Epidermal melanocyte (primary cell): ENCODE results near the gene SYNPO2L.
"Not testable (repeated sequence)": the region's sequence is repeated elsewhere in the genome, so short reads cannot be mapped to it uniquely, and the experiment has no call there.

Source experiments
- DNase-seq: peaks from one replicate; pipeline ENCODE4 v3.0.0; 2011; ENCODE audit warnings: low spot score; ENCODE audit not compliant: insufficient read length

Gene SYNPO2L, protein sequence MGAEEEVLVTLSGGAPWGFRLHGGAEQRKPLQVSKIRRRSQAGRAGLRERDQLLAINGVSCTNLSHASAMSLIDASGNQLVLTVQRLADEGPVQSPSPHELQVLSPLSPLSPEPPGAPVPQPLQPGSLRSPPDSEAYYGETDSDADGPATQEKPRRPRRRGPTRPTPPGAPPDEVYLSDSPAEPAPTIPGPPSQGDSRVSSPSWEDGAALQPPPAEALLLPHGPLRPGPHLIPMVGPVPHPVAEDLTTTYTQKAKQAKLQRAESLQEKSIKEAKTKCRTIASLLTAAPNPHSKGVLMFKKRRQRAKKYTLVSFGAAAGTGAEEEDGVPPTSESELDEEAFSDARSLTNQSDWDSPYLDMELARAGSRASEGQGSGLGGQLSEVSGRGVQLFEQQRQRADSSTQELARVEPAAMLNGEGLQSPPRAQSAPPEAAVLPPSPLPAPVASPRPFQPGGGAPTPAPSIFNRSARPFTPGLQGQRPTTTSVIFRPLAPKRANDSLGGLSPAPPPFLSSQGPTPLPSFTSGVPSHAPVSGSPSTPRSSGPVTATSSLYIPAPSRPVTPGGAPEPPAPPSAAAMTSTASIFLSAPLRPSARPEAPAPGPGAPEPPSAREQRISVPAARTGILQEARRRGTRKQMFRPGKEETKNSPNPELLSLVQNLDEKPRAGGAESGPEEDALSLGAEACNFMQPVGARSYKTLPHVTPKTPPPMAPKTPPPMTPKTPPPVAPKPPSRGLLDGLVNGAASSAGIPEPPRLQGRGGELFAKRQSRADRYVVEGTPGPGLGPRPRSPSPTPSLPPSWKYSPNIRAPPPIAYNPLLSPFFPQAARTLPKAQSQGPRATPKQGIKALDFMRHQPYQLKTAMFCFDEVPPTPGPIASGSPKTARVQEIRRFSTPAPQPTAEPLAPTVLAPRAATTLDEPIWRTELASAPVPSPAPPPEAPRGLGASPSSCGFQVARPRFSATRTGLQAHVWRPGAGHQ

DNA sequence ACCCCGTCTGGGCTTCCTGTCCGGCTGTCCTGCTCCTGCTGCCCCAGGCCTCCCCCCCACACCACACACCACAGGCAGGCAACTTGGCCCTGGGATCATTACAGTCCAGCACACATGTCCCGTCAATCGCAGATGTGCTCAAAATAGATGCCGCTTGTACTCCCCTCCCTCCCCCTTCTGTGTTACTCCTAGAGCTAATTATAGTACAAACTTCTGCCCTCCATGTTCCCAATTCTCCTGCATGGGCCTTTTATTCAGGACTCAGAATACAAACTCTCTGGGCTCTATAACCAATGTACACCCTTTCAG is at the start of gene SYNPO2L:
Gene SYNPO2L, minus strand, starts transcription at position 40 of the 309 bp plus-strand sequence. CDS start 107 bp downstream, outside the sequence.
- DNase-seq, result no peak

DNA sequence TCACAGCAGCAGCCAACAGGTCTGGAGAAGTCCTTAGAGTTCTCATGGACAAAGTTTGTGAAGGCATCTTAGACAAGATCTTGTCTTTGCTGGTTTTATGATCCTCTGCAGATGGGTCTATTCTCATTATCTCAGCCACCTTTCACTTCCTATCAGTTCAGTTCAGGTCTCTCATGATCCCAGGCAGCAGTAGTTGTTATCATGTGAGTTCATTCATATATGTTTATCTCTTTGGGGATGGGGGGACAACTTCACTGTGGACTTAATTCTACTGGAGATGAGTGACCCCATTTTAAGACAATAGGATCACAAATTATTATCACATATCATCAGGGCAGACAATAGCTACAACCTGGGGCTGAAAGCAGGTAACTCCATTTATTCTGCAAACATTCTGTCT is 48.1 kb upstream of the SYNPO2L start:
- DNase-seq, result not testable (repeated sequence)

DNA sequence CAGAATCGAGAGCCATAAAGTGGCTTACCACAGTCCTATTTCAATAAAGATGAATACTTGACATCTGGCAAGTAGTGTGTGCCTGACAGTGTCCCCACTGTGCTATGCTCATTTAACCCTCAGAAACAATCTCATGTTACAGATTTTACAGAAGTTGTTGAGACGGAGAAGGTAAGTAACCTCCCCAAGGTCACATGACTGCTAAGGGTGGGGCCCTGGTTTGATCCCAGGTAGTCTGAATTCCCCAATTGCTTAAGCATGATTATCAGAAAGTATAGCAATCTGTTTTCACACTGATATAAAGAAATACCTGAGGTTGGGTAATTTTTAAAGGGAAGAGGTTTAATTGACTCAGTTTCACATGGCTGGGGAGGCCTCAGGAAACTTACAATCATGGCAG is 43.0 kb upstream of the SYNPO2L start:
- not testable (repeated sequence) for DNase-seq

DNA sequence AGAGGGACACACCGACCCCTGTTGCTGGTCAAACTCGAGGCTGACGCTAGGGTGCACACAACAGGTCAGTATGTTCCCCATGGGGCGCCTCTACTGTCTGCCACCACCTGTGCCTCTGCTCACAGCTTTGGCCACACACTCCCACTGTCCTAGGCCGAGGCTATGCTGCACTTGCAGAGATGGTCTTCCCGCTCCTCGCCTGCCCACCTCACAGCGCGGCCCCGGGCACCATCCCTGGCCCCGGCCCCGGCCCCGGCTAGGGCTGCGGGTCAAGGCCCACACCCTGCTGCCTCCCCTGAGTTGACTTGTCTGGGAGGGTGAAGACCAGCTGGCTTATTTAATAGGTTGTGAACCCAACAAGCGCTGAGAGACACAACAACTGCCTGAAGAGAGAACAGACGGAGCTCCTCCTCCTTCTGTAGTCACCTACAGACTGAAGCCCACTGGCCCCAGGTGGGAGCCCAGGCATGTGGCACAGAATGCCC is 41.9 kb upstream of the SYNPO2L start, which contains the start of gene AGAP5:
Gene AGAP5, minus strand, starts transcription at position 435 of the 485 bp plus-strand sequence. Its CDS starts 354 bp downstream, at position 81.
- DNase-seq, result not testable (repeated sequence)

DNA sequence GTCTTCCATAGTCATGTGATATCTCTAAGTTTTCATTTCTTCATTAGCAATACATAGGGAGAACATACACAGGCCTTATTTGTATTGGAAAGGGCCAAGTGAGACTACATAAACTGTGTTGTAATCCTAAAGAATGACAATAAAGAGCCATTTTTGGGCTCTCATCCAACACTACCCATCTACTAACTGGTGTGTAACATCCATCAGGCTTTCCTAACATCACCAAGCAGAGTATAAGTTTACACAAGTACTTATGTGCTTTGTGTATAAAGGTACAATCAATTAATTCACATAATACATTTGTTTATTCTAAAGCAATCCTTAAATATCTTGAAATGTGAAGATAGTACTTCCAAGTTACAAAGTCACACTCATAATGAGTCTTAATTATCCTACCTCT is 39.5 kb upstream of the SYNPO2L start:
- DNase-seq, result not testable (repeated sequence)

DNA sequence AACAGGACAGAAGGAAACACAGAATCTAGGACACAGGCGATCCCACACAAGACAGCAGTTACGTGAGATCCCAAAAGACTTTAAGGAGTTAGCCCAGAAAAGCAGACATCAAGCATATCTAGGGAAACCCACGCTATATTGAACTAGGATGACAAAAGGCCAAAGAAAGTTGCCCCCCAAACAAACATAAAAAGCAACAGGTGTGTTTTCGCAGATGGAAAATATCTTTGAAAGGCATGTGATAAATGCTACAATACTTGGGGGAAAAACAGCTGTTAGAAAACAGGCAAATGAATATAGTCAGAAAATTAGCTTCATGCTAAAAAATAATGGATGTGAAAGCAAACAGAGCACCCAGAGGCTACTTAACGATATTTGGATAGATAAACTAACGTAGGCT is 34.9 kb upstream of the SYNPO2L start:
- DNase-seq, result not testable (repeated sequence)

DNA sequence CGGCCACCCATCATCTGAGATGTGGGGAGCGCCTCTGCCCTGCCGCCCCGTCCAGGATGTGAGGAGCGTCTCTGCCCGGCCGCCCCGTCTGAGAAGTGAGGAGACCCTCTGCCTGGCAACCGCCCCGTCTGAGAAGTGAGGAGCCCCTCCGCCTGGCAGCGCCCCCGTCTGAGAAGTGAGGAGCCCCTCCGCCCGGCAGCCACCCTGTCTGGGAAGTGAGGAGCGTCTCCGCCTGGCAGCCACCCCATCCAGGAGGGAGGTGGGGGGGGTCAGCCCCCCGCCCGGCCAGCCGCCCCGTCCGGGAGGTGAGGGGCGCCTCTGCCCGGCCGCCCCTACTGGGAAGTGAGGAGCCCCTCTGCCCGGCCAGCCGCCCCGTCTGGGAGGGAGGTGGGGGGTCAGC is 33.8 kb upstream of the SYNPO2L start:
- not testable (repeated sequence) for DNase-seq

DNA sequence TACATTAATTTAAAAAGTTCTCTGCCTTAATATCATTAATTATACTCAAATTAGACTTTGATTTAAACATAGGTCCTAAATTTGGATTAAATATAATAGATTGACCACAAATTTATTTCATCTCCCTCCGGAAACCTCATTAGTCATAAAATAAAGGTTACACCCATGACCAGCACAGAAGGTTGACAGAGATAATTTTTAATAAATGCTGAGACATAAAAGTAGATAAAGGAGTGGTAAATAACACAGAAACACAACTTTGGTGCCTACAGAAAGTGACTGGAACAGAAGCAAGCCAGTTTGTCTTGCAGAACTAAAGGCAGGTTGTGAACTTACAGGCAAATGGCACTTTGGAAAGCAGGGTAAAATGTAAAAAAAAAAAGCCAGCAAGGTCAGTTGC is 31.8 kb upstream of the SYNPO2L start:
- not testable (repeated sequence) for DNase-seq

DNA sequence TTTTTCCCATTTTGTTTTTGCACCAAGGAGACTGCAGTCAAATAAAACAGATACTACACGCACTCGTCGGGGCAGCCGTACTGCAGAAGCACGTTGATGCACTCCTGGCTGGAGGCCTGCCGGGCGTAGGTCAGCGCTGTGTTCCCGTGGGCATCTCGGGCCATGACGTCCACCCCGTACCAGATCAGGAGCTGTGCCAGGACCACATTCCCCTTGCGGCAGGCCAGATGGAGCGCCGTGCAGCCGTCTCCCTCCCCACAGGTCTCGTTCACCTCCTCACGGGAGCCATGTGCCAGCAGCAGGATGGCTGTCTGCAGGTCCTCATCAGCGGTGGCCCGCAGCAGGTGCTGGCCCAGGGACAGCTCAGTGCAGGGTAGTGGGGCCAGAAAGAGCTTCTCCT is 18.7 kb upstream of the SYNPO2L start:
- not testable (repeated sequence) for DNase-seq

DNA sequence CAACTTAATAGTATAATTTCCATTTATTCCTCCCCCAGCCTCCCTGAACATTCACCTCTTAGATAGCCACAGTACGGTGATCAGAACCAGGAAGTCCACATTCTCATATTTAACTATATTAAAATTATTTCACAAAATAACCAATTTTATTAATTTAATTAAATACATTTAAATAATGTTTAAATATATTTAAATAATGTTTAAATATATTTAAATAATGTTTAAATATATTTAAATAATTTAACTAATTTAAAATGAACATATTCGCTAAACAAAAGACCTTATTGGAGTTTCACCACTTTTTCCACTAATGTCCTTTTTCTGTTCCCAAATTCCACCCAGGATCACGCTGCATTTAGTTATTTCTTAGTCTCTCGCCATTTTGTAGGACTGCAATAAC is 12.5 kb upstream of the SYNPO2L start:
- not testable (repeated sequence) for DNase-seq

DNA sequence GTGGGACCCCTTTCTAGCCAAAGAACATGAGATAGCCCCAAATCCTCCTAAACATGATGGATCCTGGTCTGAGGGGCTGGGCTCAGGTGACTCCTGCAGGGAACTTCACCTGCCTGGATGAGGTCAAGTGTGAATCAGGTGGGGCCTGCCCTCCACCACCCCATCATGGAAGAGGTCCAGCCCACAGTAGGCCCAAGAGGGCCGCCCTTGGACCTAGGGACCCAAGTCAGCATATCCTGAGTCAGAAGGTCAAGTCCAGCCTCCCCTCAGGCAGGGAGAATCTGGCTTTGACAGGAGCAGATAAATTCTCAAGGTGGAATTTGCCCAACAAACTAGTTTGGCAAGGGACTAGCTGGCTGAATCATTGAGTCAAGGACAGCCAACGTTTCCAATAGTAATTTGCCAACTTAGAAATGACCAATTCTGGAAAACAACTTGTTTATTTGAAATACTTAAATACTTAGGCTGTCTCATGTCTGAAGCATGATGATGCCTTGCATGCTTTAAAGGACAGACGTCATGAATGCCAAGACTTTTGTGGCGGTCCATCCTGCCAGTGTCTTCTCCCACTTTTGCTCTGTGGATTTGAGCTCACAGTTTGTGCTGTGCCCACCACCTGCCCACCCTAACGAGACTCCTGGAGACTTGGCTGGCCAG is 10.5 kb upstream of the SYNPO2L start:
- not testable (repeated sequence) for DNase-seq

DNA sequence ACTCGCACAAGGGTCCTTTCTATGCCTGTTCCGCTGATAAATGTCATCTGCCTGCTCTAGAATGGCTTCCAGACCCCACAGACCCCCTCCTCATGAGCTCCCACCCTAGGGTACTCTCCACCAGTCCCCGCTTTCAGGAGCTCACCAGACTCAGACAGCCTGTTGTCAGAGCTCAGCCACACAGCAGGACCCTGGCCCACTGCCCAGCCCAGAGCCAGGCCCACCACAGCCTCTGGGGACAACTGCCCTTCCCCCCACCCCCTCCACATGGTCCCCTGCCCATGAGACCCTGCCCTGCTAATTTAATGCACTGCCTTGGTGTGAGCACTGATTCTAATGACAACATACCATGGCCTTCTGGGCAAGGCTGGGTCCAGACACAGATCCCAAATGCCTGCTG is 9.8 kb upstream of the SYNPO2L start:
- not testable (repeated sequence) for DNase-seq

DNA sequence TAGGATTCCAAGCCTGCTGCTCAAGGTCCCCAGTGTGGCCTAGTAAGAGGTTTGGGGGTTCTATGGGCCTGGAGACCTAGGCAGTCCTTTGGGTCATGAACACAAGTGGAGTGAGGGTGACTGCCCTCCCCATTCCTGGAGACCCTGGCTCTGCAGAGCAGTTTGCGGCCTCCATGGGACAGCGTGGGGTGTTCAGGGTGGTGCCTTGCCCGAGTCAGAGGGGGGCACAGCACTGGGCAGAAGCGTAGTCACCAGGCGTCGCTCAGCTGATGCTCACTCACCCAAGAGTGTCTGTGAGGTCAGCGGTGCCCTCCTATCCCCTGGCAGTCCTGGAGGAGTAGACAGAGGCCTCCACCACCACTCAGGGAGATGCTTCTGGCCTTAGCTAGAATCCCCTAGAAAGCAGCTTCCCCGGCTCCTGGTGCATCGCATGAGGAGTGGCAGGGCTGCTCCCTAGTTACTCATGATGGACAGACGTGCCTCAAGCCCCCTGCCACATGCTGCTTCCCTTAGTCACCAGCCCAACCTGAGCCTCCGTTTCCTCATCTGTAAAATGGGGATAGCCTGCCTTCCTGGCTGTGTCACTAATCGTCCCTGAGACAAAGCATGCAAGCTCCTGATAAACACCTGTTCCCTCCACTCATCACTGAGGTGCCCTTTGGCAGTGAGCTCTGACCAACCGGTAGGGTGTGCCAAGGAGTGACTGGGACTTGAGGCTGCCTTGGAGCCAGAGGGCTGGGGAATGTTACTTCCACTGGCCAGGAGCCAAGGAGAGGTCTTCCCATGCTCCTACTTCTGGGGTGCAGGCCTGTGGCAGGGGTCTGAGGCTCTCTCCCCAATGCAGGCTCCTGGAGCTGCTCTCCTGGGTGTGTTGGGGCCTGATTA is 8.6 kb upstream of the SYNPO2L start:
- not testable (repeated sequence) for DNase-seq

DNA sequence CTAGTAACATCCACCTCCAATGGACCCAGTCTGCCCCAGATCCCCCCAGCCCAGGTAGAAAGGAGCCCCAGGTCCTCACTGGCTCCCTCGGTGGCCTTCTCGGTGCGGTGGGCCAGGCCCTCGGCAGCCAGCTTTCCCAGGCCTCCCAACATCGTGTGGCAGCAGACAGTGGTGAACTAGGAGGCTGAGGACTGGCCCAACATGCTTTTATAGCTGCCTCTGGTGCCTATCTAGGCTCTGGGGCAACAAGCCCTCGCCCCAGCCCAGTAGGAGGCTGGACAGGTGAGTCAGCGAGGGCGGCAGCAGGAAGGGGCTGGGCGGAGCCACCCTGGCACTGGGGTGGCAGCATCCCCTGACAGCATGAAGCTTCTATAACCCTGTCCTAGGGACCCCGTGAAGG is 7.8 kb upstream of the SYNPO2L start:
- DNase-seq, result not testable (repeated sequence)

DNA sequence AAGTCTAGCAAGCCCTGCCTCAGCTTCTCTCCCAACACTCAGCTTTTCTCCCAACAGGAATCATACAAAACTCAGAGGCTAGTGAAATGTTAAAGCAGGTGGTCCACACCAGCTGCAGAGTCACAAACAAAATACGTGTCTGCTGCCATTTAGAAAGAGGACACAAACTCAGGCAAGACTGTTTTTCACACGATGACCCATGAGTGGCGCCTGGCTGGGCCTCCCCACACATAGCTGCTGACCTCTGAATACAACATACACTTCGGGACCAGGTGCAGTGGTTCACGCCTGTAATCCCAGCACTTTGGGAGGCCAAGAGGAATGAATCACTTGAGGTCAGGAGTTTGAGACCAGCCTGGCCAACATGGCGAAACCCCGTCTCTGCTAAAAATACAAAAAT is 6.9 kb upstream of the SYNPO2L start:
- not testable (repeated sequence) for DNase-seq

DNA sequence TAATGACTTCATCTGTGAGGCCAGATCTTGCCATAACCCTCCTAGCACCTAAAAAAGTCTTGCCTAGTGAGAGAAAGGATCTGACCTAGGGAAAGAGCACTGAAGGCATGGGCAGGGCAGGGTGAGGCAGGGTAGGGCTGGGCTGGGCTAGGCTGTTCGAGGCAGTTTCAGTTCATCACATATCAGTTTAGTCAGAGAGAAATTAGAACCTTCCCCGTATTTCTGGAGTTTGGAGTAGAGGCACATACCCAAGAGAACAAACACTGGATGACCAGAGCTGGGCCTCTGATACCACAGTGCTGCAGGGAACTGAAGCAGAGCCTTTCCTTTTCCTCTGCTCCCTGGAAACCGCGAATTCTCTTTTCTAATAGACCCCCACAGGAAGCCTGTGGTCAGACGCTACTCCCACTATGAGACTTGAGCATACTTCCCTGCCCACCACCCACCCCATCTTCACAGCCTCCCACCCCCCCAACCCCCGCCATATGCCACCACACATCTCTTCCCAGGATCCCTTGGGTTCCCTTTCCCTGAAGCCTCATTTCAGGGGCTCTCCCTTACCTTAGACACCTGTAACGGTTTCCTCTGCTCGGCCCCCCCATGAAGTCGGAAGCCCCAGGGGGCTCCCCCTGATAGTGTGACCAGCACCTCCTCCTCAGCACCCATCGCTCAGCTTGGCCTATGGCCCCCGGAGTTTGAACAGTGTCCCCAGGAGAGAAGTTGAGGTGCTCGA is 406 bp downstream of the SYNPO2L start:
- no peak for DNase-seq

DNA sequence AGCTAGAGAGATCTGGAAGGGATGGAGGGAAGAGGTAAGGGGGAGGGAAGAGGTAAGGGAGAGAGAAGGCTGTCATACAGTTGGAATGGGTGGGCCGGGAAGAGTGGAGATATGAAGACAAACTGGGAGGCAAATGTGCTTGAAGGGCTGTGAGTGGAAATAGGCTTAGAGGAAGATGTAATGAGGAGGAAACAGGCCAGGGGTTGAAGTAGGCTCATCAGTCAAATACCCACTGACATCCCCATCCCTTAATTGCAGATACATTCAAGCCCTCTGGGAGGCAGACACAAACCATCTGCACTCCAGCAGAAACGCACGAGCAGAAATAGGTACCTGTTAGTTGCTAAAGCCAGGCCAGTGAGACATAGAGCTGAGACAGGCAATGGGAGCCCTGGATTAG is 2.1 kb downstream of the SYNPO2L start:
- no peak for DNase-seq

DNA sequence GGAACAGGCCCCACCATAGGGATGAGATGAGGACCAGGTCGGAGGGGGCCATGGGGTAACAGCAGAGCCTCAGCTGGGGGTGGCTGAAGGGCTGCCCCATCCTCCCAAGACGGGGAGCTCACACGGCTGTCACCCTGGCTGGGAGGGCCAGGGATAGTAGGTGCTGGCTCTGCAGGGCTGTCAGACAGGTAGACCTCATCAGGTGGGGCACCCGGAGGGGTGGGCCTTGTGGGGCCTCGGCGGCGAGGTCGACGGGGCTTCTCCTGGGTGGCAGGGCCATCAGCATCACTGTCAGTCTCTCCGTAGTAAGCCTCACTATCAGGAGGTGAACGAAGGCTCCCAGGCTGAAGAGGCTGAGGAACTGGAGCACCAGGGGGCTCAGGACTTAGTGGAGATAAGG is 2.6 kb downstream of the SYNPO2L start:
- DNase-seq, result no peak

DNA sequence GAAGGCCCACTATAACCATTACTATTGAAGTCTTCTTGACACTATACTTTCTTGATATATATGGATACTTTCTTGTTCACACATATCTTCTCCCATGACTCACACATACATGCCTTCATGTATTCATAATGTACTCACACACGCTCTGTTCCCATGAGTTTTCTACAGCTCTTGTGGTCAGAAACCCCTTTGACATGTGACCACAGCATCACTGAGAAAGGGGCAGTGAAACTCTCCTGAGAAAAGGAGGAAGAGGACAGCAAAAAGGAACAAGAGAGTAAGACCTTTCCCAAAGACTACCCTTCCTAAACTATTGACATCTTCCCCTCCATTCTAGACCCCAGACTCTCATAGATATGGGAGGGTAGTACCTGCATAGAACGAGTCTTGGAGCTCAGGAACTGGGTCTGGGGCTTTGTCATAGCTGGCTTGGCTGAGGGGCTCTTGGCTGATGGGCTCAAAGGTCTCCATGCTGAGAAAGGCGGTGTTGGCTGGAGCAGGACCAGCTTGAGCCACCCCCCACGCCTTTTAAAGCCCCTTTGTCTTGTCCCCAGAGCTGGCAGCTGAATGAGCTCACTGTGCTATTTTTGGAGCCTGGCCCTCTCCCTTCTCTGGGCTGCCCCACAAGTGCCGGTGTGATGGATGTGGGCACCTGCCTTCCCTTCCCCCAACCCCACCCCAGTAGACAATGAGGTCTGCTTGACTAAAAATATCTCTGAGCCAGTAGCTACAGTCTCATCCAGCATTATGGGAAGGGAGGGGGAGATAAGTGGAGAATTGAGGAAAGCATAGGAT is 5.1 kb downstream of the SYNPO2L start:
- no peak for DNase-seq
